HG02884 (cell line): ENCODE data around the gene HAUS2.
"Not testable (repeated sequence)": the region's sequence is repeated elsewhere in the genome, so short reads cannot be mapped to it uniquely, and the experiment has no call there.

ENCODE experiments used
- ATAC-seq: cut with Tn5 transposase; IDR thresholded peaks from one replicate; pipeline ENCODE4 v1.9.1; 2021; ENCODE audit warnings: mild to moderate bottlenecking, moderate library complexity; ENCODE audit not compliant: unreplicated experiment

HAUS2 gene

GRCh38 chr15:42548249-42549031, at the start of gene HAUS2, which contains the start of gene LRRC57:
Gene HAUS2, plus strand, starts transcription at chr15:42548838. Its CDS starts 35 bp downstream, at chr15:42548873.
Gene LRRC57, minus strand, starts transcription at chr15:42548793. Its CDS starts 359 bp downstream, at chr15:42548434.
- ATAC-seq, result peak; percentile 81

DNA sequence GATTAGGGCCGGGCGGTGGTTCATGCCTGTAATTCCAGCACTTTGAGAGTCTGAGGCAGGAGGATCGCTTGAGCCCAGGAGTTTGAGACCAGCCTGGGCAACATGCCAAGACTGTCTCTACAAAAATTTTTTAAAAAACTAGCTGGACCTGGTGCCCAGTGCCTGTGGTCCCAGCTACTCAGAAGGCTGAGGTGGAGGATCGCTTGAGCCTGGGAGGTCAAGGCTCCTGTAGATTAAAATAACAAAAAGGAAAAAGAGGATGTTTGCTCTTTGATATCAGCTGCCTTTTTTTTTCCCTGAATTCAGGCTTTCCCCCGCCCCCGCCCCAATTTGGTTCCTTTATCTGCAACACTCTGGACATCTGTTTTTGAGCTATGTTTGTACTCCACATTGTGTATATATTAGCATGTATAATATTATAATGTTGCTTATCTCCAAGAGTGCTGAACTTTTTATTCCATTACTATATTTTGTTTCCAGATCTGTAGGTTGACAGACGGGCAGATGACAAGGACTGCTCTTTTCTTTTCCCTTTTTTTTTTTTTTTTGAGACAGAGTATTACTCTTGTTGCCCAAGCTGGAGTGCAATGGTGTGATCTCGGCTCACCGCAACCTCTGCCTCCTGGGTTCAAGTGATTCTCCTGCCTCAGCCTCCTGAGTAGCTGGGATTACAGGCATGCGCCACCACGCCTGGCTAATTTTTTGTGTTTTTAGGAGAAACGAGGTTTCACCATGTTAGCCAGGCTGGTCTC, 48.6 kb upstream of the HAUS2 start:
- no peak for ATAC-seq

GRCh38 chr15:42502477-42502876, 46.2 kb upstream of the HAUS2 start:
- no peak for ATAC-seq

DNA sequence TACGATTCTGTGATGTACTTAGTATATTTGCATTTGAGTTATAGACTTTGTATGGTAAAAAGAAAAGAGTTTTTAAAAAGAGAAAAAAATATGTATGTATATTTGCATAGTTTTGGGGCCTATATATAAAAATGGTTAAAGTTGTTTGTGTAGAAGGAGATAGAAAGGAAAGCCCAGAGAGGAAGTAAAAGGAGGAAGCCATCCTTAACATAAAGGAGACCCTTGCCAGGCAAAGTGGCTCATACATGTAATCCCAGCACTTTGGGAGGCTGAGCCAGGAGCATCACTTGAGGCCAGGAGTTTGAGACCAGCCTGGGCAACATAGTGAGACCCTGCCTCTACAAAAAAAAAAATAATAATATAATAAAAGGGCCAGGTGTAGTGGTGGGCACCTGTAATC, 44.8 kb upstream of the HAUS2 start:
- ATAC-seq, result no peak

DNA sequence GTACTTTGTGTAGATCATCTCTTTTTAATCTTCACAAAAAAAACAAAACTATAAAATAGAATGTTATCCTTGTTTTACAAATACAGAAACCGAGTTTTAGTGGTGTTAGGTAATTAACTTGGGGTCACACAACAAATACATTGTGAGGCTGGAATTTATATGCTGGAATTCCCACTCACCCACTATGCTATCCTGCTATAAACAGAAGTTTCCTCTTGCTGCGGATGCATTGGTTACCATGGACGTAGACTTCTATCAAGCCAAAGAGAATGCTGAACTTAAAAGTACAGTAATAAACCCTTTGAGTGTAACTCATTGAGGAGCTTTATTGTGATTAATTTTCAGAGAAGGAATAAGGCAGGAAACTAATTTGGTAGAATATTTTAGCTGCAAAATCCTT, 44.0 kb upstream of the HAUS2 start:
- peak; percentile 11 for ATAC-seq

DNA sequence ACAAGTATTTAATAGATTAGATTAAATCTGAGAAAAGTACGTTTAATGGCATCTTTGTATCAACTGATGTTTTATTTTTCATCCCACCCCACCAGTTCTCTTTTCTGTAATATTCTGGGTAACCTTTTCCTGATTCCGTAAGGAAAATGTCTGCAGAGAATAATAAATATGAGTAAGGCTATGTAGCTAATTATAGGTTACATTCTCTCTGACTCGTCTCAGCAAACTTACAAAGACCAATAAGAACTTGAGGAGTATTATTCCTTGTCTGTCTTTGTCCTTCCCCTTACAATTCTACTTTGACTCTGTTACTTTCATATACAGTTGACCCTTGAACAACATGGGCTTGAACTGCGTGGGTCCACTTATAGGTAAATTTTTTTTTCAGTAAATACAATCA, 41.1 kb upstream of the HAUS2 start:
- no peak for ATAC-seq

- no peak for ATAC-seq
Measured at GRCh38 chr15:42508263-42508690, 40.4 kb upstream of the HAUS2 start.

DNA sequence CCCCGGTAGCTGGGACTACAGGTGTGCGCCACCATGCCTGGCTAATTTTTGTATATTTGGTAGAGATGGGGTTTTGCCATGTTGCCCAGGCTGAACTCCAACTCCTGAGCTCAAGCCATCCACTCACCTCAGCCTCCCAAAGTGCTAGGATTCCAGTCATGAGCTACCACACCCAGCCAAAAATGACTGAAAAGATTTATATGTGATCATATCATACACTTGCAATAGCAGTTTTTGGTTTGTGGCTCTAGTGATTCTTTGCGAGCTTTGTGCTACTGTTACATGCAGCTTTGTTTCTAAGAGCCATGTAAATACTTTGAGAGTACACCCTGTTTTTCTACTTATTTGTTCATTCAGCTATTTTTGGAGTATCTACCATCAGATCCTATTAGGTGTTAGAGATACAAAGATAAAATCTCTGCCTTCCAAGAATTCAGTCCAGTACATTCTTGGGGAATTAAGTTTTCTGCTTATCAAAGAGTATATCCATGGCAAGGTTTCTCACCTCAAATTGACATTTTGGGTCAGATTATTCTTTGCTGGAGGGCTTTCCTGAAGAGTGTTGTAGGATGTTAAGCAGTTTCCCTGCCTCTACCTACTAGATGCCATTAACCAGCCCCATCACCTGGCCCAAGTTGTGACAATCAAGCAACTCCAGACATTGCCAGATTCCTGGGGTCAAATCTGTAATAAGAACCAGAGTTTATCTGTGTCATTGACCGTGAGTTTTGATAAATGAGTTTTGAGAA, 38.2 kb upstream of the HAUS2 start:
- ATAC-seq, result no peak

DNA sequence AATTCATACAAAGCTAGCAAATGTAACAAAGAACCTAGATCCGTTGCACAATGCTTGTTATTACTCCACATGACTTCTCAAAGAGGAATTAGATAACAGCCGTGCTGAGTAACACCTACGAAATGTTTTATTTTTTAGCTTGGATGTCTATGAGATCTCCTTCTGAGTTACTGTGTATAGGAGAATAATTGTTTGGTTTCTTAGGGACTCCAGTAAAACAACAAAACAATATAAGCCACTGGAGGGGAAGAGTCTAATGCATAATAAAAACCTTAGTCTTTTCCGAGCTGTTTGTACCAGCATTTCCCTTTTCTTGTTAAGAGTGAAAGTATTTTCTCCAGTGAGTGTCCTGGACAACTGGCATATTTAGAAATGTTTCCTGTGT, 37.6 kb upstream of the HAUS2 start:
- no peak for ATAC-seq

DNA sequence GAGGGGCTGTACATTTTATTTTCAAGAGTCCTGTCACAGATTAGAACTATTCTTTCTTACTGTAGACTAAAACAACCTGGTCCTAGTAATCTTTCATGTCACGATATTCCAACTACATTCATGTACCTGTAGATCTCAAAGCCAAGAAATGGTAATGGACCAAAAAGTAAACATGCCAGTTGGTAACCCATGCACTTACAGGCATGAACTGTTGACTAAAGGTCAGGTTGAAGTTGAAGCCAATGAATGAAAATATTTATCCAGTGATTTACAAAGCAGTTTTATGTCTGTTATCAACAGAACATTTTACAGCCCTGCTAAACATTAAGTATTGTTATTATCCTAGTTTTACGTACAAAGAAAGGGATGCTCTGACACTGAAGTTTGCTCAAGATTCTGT, 25.3 kb upstream of the HAUS2 start:
- no peak for ATAC-seq

DNA sequence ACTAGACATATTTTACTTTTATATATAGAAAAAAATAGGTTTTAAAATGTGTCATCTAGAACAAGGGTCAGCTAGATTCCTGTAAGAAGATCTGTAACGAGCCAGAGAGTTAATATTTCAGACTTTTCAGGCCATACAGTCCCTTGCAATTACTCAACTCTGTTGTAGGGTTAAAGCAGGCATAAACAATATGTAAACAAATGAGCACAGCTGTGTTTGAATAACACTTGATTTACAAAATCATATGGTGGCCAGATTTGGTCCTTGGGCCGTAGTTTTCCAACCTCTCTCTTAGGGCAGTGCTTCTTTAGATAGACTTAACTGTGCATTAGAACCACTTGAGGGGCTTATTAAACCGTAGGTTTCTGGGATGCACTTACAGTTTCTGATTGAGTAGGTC, 19.7 kb upstream of the HAUS2 start:
- ATAC-seq, result no peak

GRCh38 chr15:42533246-42533645, 15.4 kb upstream of the HAUS2 start:
- ATAC-seq, result no peak

- no peak for ATAC-seq
Measured at GRCh38 chr15:42544853-42545629, 3.6 kb upstream of the HAUS2 start.

DNA sequence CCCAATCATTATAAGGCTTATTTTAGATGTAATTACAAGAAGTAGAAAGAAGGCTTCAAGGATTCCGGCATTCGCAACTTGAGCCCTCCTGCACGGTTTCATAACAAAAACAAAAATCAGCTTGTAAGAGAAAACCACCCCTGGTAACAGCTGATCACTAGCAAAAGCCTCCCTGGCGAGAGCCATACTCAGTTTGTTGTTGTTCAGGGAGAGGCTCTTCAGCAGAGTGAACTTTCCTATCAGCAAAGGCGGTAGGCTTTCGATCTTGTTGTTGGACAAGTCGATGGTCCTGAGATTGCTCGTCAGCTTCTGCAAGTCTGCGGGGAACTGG, 755 bp upstream of the HAUS2 start:
- peak; percentile 18 for ATAC-seq

GRCh38 chr15:42549032-42549491, 424 bp downstream of the HAUS2 start:
- no peak for ATAC-seq

DNA sequence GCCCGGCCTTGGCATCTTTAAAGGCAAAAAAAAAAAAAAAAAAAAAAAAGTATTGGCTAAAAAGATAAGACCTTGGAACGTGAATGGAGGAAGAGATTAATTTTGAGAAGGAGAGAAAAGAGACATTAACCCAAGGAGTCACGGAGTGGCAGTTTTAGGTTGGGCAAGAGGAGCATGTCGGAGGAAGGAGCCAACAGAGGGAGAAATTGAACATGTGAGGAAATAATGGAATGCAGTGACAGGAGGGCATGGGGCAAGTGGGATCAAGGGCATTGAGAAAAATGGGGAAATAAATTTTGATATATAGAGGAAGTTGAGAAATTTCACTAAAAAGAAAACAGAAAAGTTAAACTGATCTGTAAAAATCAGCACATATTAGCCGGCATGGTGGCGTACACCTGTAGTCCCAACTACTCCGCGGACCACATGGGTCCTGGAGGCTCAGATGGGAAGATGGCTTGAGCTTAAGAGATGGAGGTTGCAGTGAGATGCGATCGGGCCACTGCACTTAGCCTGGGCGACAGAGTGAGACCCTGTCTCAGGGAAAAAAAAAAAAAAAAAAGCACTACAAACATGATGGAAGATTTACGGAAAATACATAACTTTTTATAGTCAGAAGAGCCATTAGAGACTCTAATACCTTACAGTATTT, 1.2 kb downstream of the HAUS2 start:
- ATAC-seq, result no peak

DNA sequence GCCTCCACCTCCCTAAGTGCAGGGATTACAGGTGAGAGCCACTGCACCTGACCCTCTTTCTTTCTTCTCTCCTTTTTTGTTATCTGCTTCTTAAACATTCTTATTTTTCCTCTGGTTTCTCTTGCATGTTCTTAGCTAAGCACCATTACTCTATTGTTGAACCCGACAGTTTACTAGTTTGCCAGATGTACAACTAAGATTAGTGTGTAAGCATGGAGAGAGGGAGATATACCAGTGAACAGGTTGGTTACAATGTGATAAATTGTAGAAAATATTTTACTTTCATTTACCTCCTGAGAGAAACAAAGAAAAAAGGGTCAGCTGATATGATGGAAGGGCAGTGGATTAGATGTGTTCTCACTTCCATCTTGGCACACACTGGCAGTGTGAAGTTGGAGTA, 4.9 kb downstream of the HAUS2 start:
- no peak for ATAC-seq

- not testable (repeated sequence) for ATAC-seq
Measured at GRCh38 chr15:42556550-42557207, 8.0 kb downstream of the HAUS2 start.

DNA sequence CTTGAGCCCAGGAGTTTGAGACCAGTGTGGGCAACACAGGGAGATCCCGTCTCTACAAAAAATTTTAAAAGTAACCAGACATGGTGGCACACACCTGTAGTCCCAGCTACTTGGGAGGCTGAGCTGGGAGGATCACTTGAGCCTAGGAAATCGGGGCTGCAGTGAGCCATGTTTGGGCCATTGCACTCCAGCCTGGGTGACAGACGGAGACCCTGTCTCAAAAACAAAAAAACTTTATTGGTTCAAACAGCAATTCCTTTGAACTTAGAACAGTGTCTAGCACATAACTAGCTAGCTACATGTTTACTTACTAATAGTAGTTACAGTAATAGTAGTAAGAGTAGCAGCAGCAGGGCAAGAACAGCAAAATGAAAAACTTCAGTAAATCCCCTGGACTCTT, 10.1 kb downstream of the HAUS2 start:
- ATAC-seq, result no peak
